Bronchial epithelial cell (primary cell): Measurements from ENCODE around the gene PPM1J. TPM values are rescaled to one million over a fixed set of nuclear protein-coding genes. Genes with fewer than 3 reads are reported as not detected.

Experiments
- DNase-seq: peaks from one replicate; pipeline ENCODE4 v3.0.0-alpha.2; 2010; ENCODE audit warnings: low read depth
- FAIRE-seq: peaks from 2 replicates; lab custom pipeline; 2011; peaks lifted over from hg19 to GRCh38; lab: Jason Lieb, UNC
- H3K27me3 ChIP-seq: 2 replicates; pipeline ENCODE4 v1.5.1; 2011; ENCODE audit warnings: low read length; ENCODE audit not compliant: control insufficient read depth, insufficient read depth
- H3K36me3 ChIP-seq: 2 replicates; pipeline ENCODE4 v1.5.1; 2011; ENCODE audit warnings: low read length; ENCODE audit not compliant: control insufficient read depth, insufficient read depth
- H3K4me3 ChIP-seq: 2 replicates; pipeline ENCODE4 v1.5.1; 2011; ENCODE audit warnings: mild to moderate bottlenecking, low read depth, low read length, control low read depth
- CTCF ChIP-seq: IDR thresholded peaks from 2 replicates; pipeline ENCODE4 v1.5.1; 2011; ENCODE audit warnings: mild to moderate bottlenecking, moderate library complexity, low read length, control low read depth, inconsistent platforms; ENCODE audit not compliant: insufficient read depth, severe bottlenecking
- total RNA-seq: library from RNA; depleted of rRNA; stranded (reverse); fragments of >200 nt; gene quantifications from 2 replicates; pipeline ENCODE4 v1.2.1, GENCODE V29; 2014

Gene PPM1J
- total RNA-seq, 1 donor from 2014 or later: 4.5 TPM

GRCh38 chr1:112673592-112674439 is 41.3 kb downstream of the PPM1J start:
- Histone ChIP-seq H3K4me3 (peak overlapping the region; percentile 87), H3K36me3 (peaks cover 6% of the 10 kb centered on the region), H3K27me3 (no peaks in the 10 kb centered on the region)
- FAIRE-seq: no peak
- peak; percentile 60 for DNase-seq
- TF ChIP-seq CTCF: peak; percentile 57

DNA sequence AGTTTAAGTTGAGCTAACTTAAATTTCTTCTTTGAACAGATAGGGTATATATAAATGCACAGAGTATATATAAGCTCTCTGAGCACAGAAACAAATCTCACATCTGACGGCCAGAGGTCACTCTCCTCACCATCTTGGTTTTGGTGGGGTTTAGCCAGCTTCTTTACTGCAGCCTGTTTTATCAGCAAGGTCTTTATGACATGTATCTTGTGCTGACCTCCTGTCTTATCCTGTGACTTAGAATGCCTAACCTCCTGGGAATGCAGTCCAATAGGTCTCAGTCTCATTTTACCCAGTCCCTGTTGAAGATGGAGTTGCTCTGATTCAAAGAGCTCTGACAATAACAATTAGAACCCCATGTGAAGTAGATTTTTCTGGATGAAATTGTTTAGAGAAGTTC is 42.3 kb downstream of the PPM1J start:
- Histone ChIP-seq H3K4me3 (no peak overlapping the region), H3K36me3 (peaks cover 6% of the 10 kb centered on the region)
- no peak for FAIRE-seq

GRCh38 chr1:112672009-112672408 is 43.1 kb downstream of the PPM1J start:
- no peak for TF ChIP-seq CTCF
- H3K36me3 ChIP-seq: peaks cover 9% of the 10 kb centered on the region
- no peak for FAIRE-seq

More for the DNA sequence above, 42.3 kb downstream of the PPM1J start:
- no peaks in the 10 kb centered on the region for H3K27me3 ChIP-seq
- DNase-seq: no peak
- no peak for TF ChIP-seq CTCF

GRCh38 chr1:112666946-112667345 is 48.2 kb downstream of the PPM1J start:
- no peak for FAIRE-seq
- no peak for TF ChIP-seq CTCF
- Histone ChIP-seq H3K27me3 (no peaks in the 10 kb centered on the region), H3K36me3 (peaks cover 13% of the 10 kb centered on the region), H3K4me3 (no peak overlapping the region)
- no peak for DNase-seq

More at GRCh38 chr1:112672009-112672408, 43.1 kb downstream of the PPM1J start:
- no peak for DNase-seq
- no peak overlapping the region for H3K4me3 ChIP-seq
- H3K27me3 ChIP-seq: no peaks in the 10 kb centered on the region

- no peak for TF ChIP-seq CTCF
- Histone ChIP-seq H3K36me3 (peaks cover 17% of the 10 kb centered on the region), H3K4me3 (no peak overlapping the region), H3K27me3 (no peaks in the 10 kb centered on the region)
- DNase-seq (no peak), FAIRE-seq (no peak)
These were observed 49.3 kb downstream of the PPM1J start for GRCh38 chr1:112665857-112666256.

Other genes starting within 250 kb of the PPM1J start
- gene WNT2B, start 206.4 kb downstream of the PPM1J start, total RNA-seq: 0.53 and 1.9 TPM in 2 replicates
- 10.8 and 13.8 TPM in 2 replicates for gene ST7L, start 96.2 kb downstream of the PPM1J start, total RNA-seq
- 235 and 265 TPM in 2 replicates for gene CAPZA1, start 95.5 kb downstream of the PPM1J start, total RNA-seq
- gene MOV10, start 40.7 kb downstream of the PPM1J start, total RNA-seq: 10.3 and 23.4 TPM in 2 replicates
- gene RHOC, start 8.2 kb downstream of the PPM1J start, total RNA-seq: 420 and 469 TPM in 2 replicates
- 180 and 213 TPM in 2 replicates for gene SLC16A1, start 240.9 kb upstream of the PPM1J start, total RNA-seq